ENCODE results near the gene CLMP.
"Not testable (repeated sequence)": the region's sequence is repeated elsewhere in the genome, so short reads cannot be mapped to it uniquely, and the experiment has no call there.

The CLMP gene

DNA sequence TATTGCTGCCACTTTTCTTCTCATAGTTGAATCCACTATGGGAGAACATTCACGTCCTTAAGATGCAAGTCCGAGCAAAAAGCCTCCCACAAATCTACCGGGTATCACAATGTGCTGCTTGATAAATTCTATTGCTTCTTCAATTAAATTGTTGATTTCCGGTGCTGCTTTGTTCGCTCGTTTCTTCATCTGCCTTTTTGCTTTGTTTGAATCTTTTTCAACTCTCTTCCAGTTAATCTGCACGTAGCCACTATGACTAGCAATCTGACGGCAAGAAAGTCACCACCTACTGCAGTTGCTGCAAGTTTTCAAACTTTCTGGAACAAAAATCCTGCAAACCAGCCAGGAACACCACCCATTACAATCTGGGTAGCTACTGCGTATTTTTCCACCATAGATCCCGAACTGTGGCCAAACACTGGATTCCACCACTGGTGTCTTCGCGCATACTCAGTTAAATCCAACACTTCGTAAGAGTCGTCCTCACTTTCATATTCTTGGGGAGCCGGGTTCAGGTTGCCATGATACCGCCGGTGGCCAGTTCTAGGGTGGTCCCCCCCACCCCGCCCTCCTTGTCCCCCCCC, 59.1 kb downstream of the CLMP start:
- Mint-ChIP-seq H3K36me3 (ENCODE audit: low read depth) (no peaks in the 10 kb centered on the region), H3K9me3 (no peaks in the 10 kb centered on the region), H3K27ac (no peak overlapping the region), H3K27me3 (peaks cover 1% of the 10 kb centered on the region), H3K4me1 (ENCODE audit: low read depth) (peaks cover 11% of the 10 kb centered on the region), H3K4me3 (no peak overlapping the region)
- intact Hi-C loops (cut with micrococcal nuclease) = no loop called here

DNA sequence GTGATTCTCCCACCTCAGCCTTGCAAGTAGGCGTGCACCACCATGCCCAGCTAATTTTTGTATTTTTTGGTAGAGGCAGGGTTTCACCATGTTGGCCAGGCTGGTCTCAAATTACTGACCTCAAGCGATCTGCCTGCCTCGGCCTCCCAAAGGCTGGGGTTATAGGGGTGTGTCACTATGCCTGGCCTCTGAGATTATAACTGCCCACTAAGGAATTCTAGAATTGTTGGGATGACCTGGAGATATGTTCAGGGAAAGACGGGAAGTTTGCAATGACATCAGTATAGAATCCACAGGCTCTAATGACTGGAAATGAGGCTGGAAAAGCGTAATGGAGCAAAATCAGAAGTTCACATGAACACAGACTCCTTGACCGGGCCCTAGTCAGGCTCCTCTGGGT, 62.2 kb downstream of the CLMP start:
- Mint-ChIP-seq H3K4me1 (ENCODE audit: low read depth) (peaks cover 7% of the 10 kb centered on the region), H3K36me3 (ENCODE audit: low read depth) (no peaks in the 10 kb centered on the region), H3K4me3 (no peak overlapping the region), H3K9me3 (no peaks in the 10 kb centered on the region), H3K27ac (no peak overlapping the region), H3K27me3 (peaks cover 1% of the 10 kb centered on the region)
- intact Hi-C loops (cut with micrococcal nuclease) = no loop called here

DNA sequence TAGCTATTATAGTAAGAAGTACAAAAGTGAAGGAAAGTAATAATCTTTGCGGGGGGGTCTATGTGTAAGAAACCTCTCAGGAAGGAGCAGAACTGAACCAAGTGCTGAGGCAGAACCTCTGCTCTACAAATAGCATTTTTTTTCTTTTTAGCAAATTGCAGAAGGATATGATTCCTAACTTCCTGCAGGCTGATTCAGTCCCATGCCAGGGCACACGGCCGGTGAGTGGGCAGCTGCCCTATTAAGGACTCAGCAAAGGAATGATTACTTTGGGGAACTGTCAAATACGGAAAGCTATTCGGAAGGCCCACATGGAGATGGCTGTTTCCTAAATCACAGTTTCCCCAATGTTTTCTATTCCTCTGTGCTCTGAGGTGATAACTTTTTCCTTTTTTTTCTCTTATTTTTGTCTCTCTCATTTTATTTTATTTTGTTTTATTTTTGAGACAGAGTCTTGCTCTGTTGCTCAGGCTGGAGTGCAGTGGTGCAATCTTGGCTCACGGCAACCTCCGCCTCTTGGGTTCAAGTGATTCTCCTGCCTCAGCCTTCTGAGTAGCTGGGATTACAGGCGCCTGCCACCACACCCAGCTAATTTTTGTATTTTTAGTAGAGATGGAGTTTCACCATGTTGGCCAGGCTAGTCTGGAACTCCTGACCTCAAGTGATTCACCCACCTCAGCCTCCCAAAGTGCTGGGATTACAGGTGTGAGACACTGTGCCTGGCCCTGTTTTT, 62.8 kb downstream of the CLMP start:
- intact Hi-C loops (cut with micrococcal nuclease); H3K27ac Mint-ChIP-seq; H3K27me3 Mint-ChIP-seq; H3K36me3 Mint-ChIP-seq (ENCODE audit: low read depth); H3K9me3 Mint-ChIP-seq; H3K4me1 Mint-ChIP-seq (ENCODE audit: low read depth); H3K4me3 Mint-ChIP-seq: not testable (repeated sequence)

DNA sequence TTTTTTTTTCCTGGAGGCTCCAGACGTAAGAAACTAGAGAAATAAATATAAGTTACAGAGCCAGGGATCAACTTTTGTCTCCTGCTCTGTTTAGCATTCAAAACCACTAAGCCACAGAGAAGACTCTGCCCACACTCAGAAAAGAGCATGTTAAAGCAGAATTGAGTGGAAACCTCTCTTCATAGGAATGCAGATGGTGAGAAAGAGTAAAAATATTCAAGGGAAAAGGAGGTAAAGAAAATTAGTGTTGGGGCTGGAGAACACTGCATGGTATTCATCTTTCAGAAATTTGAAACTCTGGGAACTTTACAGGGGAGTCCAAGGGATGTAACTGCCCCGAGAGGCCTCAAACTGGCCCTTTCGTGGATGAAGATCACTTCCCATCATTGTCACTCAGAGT, 65.1 kb downstream of the CLMP start:
- no peak overlapping the region for H3K27ac Mint-ChIP-seq
- peaks cover 1% of the 10 kb centered on the region for H3K27me3 Mint-ChIP-seq
- no peak overlapping the region for H3K4me3 Mint-ChIP-seq
- H3K4me1 Mint-ChIP-seq (ENCODE audit: low read depth) = no peaks in the 10 kb centered on the region
- intact Hi-C loops (cut with micrococcal nuclease) = no loop called here
- no peaks in the 10 kb centered on the region for H3K9me3 Mint-ChIP-seq
- H3K36me3 Mint-ChIP-seq (ENCODE audit: low read depth) = no peaks in the 10 kb centered on the region

DNA sequence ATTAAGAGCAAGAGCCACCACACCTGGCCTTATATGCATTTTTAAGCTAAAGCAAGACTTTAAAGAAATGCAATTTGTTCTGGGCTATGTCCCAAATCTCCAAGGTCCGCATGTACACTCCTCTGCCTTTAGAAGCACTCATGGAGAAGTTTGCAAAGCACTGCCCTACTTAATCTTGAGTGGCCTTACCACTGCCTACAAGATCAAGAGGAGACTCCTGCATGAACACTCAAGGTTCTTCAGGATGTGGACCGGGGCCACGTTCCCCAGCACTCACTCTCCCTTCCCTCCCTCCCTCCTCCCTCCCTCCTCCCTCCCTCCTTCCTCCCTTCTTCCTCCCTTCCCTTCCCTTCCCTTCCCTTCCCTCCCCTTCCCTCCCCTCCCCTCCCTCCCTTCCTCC, 69.9 kb downstream of the CLMP start:
- H3K4me1 Mint-ChIP-seq (ENCODE audit: low read depth) = peaks cover 12% of the 10 kb centered on the region
- H3K36me3 Mint-ChIP-seq (ENCODE audit: low read depth) = no peaks in the 10 kb centered on the region
- intact Hi-C loops (cut with micrococcal nuclease) = no loop called here
- H3K27me3 Mint-ChIP-seq = peaks cover 3% of the 10 kb centered on the region
- H3K9me3 Mint-ChIP-seq = no peaks in the 10 kb centered on the region
- no peak overlapping the region for H3K27ac Mint-ChIP-seq
- H3K4me3 Mint-ChIP-seq = no peak overlapping the region

DNA sequence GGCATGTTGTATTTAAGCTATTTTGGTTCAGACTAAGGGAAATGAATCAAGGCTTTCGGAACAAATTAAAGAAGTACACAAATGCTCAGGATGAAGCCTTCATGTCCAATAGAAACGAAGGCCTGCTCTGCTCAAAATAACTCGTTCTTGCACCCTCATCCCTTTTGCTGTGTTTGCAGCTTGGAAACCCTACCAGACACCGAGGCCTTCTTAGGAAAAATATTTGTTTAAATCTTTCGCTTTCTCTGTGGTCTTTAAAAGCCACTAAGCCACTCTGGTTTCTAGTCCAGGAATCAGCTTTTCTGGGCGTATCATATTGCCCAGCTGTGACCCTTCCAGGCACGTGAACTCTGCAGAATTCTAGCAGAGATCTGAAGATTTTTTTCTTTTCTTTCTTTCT, 72.2 kb downstream of the CLMP start:
- intact Hi-C loops (cut with micrococcal nuclease) = no loop called here
- H3K27ac Mint-ChIP-seq = no peak overlapping the region

DNA sequence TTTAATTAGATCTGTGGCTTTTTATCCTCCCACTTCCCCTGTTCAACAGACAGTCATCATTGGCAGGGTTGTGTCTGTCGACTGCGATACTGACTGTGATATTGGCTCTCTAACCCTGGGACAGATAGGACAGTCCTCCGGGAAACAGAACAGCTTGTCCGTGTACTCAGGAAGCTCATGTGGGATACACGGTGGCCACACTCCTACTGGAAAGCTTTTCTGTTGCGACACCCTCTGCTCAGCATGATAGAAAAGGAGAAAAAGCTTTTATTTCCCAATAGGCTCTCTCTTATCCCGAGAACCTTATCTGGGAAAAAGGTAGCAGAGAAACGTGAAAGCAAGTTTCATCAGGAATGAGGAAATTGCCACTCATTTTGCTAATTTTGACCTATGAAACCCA, 72.7 kb downstream of the CLMP start:
- Mint-ChIP-seq H3K4me3 (no peak overlapping the region), H3K9me3 (no peaks in the 10 kb centered on the region), H3K4me1 (ENCODE audit: low read depth) (peaks cover 21% of the 10 kb centered on the region), H3K27me3 (peaks cover 3% of the 10 kb centered on the region), H3K36me3 (ENCODE audit: low read depth) (no peaks in the 10 kb centered on the region), H3K27ac (no peak overlapping the region)
- intact Hi-C loops (cut with micrococcal nuclease) = no loop called here

More for the DNA sequence above, 72.2 kb downstream of the CLMP start:
- no peaks in the 10 kb centered on the region for H3K36me3 Mint-ChIP-seq (ENCODE audit: low read depth)
- no peak overlapping the region for H3K4me3 Mint-ChIP-seq
- no peaks in the 10 kb centered on the region for H3K9me3 Mint-ChIP-seq
- peaks cover 3% of the 10 kb centered on the region for H3K27me3 Mint-ChIP-seq
- peaks cover 21% of the 10 kb centered on the region for H3K4me1 Mint-ChIP-seq (ENCODE audit: low read depth)

DNA sequence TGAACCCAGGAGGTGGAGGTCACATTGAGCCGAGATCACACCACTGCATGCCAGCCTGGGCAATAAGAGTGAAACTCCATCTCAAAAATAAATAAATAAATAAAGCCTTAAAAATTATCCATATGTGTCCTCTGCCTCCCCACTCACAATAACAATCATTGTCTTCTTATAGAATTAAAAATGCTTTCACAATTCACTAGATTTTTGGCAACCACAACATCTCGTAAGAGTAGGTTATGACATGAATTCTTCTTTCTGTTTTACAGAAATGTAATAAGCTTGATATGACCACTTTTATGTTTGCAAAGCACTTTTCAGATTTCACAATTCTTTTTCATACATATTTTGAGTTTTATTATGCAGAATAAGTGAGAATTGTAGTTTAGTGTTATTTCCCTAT, 78.6 kb downstream of the CLMP start:
- Mint-ChIP-seq H3K4me3 (no peak overlapping the region), H3K4me1 (ENCODE audit: low read depth) (peaks cover 9% of the 10 kb centered on the region), H3K36me3 (ENCODE audit: low read depth) (no peaks in the 10 kb centered on the region), H3K27ac (no peak overlapping the region), H3K9me3 (no peaks in the 10 kb centered on the region), H3K27me3 (no peaks in the 10 kb centered on the region)
- intact Hi-C loops (cut with micrococcal nuclease) = no loop called here

DNA sequence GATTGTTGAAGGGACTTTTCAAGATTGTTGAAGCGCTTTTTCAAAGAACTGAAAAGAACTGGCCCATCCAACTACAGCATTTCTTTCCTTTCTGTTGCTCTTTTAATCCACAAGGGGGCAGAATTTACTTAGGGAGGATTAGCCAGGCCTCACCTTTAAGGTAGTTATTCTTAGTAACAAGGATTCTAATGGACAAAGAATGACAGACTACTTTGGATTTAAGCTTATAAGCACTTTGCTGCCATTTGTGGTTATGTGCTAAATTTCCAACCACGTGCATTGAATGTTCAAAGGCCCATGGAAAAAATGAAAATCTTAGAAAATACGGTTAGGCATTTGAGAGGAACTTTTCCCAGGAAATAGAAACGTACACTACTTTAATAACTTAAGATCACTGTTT, 83.6 kb downstream of the CLMP start:
- no peak overlapping the region for H3K4me3 Mint-ChIP-seq
- H3K9me3 Mint-ChIP-seq = no peaks in the 10 kb centered on the region
- peaks cover 11% of the 10 kb centered on the region for H3K27me3 Mint-ChIP-seq
- H3K27ac Mint-ChIP-seq = no peak overlapping the region
- intact Hi-C loops (cut with micrococcal nuclease) = loop anchor here (1.0 to 2.0 kb wide), 2 partner anchors 136 to 367 kb away; no protein-coding TSS in a partner anchor
- H3K4me1 Mint-ChIP-seq (ENCODE audit: low read depth) = no peaks in the 10 kb centered on the region
- no peaks in the 10 kb centered on the region for H3K36me3 Mint-ChIP-seq (ENCODE audit: low read depth)

DNA sequence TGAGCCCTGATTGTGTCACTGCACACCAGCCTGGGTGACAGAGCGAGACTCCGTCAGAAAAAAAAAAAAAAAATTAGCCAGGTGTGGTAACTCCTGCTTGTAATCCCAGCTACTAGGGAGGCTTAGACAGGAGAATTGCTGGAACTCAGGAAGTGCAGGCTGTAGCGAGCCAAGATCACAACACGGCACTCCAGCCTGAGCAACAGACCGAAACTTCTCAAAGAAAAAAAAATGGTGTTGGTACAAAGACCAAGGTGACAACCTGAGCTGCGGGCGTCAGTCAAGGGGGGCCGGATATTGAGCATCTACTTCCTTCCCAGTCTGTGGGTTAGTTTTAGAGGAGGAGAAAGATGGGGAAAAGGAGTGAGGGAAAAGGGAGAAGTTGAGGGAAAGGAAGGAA, 84.7 kb downstream of the CLMP start:
- intact Hi-C loops (cut with micrococcal nuclease) = loop anchor here (2.0 kb wide), 1 partner anchor 368 kb away; no protein-coding TSS in a partner anchor
- peaks cover 12% of the 10 kb centered on the region for H3K27me3 Mint-ChIP-seq

DNA sequence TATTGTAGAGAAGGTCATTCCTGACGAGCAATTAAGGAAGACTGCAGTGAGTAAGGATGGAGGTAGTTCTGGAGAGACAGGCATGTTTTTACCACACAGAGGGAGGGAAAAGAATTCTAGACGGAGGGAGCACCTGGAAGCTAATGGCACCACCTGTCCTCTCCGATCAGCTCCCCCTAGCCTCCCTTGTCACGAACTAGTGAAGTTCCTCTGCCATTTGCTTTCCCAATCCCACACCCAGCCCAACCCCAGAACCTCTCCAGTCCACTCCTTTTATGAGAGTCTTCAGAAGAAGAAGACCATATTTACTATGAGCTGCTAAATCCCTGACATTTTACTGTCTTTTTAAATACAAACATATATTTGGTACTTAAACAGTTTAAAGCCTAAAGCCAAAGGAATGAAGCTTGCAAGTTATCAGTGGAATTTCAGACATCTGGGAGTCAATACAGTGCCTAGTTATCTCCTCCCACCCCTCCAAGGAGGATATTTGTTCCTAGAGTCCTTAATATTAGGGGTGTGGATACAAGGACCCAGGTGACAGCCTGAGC, 87.0 kb downstream of the CLMP start:
- Mint-ChIP-seq H3K4me1 (ENCODE audit: low read depth) (no peaks in the 10 kb centered on the region), H3K4me3 (no peak overlapping the region), H3K9me3 (no peaks in the 10 kb centered on the region), H3K27me3 (peaks cover 17% of the 10 kb centered on the region), H3K27ac (no peak overlapping the region), H3K36me3 (ENCODE audit: low read depth) (no peaks in the 10 kb centered on the region)
- intact Hi-C loops (cut with micrococcal nuclease) = no loop called here

More for the DNA sequence above, 84.7 kb downstream of the CLMP start:
- H3K36me3 Mint-ChIP-seq (ENCODE audit: low read depth) = no peaks in the 10 kb centered on the region
- H3K4me1 Mint-ChIP-seq (ENCODE audit: low read depth) = no peaks in the 10 kb centered on the region
- no peak overlapping the region for H3K4me3 Mint-ChIP-seq
- H3K27ac Mint-ChIP-seq = no peak overlapping the region
- no peaks in the 10 kb centered on the region for H3K9me3 Mint-ChIP-seq

DNA sequence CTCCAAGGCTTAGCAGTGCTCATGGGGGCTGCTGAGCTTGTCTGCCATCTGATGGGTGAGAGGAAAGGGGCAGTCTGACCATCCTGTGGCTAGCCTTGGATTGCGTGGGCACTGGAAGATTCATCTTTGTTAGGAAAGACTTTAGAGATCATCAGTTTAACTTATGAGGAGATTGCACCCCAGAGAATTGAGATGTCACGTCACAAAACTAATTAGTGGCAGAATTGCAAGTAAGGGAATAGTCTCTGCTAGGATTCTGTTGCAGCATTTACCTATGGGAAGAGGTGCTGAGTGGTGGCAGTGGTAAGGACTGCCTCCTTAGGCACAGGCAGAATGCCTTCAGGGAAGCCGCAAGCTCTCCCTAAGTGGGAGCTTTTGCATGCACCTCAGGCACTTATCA, 90.4 kb downstream of the CLMP start:
- Mint-ChIP-seq H3K9me3 (no peaks in the 10 kb centered on the region), H3K27me3 (peaks cover 13% of the 10 kb centered on the region), H3K36me3 (ENCODE audit: low read depth) (no peaks in the 10 kb centered on the region), H3K4me3 (no peak overlapping the region), H3K27ac (no peak overlapping the region), H3K4me1 (ENCODE audit: low read depth) (no peaks in the 10 kb centered on the region)
- intact Hi-C loops (cut with micrococcal nuclease) = no loop called here

DNA sequence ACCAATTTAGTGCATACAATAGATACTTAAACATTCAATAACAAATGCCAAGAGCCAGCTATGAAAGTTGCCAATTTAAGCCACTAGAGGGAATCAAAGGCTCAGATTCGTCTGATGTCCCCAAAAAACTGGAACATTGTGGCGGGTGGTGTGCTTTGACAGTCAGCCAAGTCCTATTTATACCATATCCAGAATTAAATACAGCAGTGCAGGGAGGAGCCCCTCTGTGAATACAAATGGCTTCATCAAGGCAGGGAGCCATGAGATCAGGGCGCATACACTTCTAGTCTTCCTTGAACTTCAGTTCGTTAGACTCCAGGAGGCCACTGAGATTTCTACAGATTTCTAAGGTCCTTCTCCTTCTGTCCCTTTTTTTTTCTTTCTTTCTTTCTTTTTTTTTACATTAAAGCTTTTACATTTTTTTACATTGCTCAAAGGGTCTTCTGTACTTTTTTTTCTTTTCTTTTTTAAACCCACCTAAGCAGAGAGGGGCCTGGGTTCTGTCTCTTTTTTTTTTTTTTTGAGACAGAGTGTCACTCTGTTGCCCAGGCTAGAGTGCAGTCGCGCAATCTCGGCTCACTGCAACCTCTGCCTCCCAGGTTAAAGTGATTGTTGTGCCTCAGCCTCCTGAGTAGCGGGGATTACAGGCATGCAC, 91.6 kb downstream of the CLMP start:
- Mint-ChIP-seq H3K4me1 (ENCODE audit: low read depth) (no peaks in the 10 kb centered on the region), H3K9me3 (no peaks in the 10 kb centered on the region), H3K36me3 (ENCODE audit: low read depth) (no peaks in the 10 kb centered on the region), H3K27ac (no peak overlapping the region), H3K27me3 (peaks cover 10% of the 10 kb centered on the region), H3K4me3 (no peak overlapping the region)
- intact Hi-C loops (cut with micrococcal nuclease) = loop anchor here (2.0 kb wide), 1 partner anchor 143 kb away; no protein-coding TSS in a partner anchor

DNA sequence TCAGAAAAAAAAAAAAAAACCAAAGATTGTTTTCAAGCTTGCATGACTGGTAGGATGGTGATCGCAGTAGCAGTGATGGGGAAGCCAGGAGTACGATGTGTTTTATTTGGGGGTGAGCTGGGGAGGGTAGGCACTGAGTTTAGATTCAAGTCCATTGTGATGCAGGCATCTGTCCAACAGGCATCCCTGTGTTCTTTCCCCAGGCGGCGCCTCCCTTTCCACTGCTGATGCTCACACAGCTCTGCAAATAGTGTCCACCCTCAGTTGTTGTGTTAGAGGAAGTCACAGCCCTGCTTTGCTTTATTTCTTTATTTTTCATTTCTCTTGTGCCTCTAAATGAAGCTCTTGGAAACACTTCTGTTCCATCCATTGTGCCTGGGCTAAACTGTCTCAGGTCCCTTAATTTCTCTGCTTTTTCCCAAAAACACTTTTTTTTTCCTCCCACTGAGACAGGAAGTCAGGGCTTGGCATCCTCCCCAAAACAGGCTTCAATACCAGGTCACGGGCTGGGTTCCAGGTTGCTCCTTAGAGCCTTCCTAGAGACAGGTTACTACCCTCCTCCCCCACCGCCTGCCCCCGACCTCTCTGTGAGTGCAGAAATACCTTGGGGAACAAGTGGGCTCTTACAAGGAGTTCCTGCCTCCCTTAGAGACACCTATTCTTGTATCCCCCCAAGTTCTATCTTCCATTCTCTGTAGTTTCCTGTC, 94.5 kb downstream of the CLMP start:
- Mint-ChIP-seq H3K9me3 (no peaks in the 10 kb centered on the region), H3K4me3 (no peak overlapping the region), H3K27ac (no peak overlapping the region), H3K4me1 (ENCODE audit: low read depth) (no peaks in the 10 kb centered on the region), H3K36me3 (ENCODE audit: low read depth) (no peaks in the 10 kb centered on the region), H3K27me3 (peaks cover 11% of the 10 kb centered on the region)
- intact Hi-C loops (cut with micrococcal nuclease) = no loop called here
